Peyer's patch (tissue), 4 donors: Measurements from ENCODE around the gene KREMEN1. TPM values are rescaled to one million over a fixed set of nuclear protein-coding genes. Genes with fewer than 3 reads are reported as not detected.

Experiments used
- DNase-seq, 3 donors: peaks; one replicate each; pipeline ENCODE4 v3.0.0-alpha.2; 2017 to 2019
- H3K27ac ChIP-seq, 4 donors: fragments of 200-600 bp; sonication (generic); one replicate each; pipeline ENCODE4 v1.5.1; 2016 to 2019
- H3K27me3 ChIP-seq, 2 donors: fragments of 200-600 bp; sonication (generic); one replicate each; pipeline ENCODE4 v1.5.1; 2019
- H3K36me3 ChIP-seq, 3 donors: fragments of 200-600 bp; sonication (generic); one replicate each; pipeline ENCODE4 v1.5.1; 2016 to 2019
- H3K4me1 ChIP-seq, 4 donors: fragments of 200-600 bp; sonication (generic); one replicate each; pipeline ENCODE4 v1.5.1; 2016 to 2019
- H3K4me3 ChIP-seq, 4 donors: fragments of 200-600 bp; sonication (generic); 1 replicate in 3 of 4; 2 replicates in 1 of 4; pipeline ENCODE4 v1.5.1; 2016 to 2019; ENCODE audit warnings: mild to moderate bottlenecking in 1 of 4
- H3K9me3 ChIP-seq, 4 donors: fragments of 200-600 bp; sonication (generic); one replicate each; pipeline ENCODE4 v1.5.1; 2016 to 2019; ENCODE audit warnings: mild to moderate bottlenecking in 1 of 4
- CTCF ChIP-seq, 6 experiments: fragments of 450-650 bp in 4 of 6; fragments of 200-600 bp in 2 of 6; sonication (generic) in 1 of 6; IDR thresholded peaks; one replicate each; pipeline ENCODE4 v1.5.1; 2017 to 2019; ENCODE audit warnings: antibody characterized with exemption in 6 of 6, mild to moderate bottlenecking in 3 of 6, moderate library complexity in 1 of 6
- POLR2A ChIP-seq, 2 donors: fragments of 450-650 bp; IDR thresholded peaks; one replicate each; pipeline ENCODE4 v1.5.1; 2017; ENCODE audit warnings: antibody characterized with exemption in 2 of 2, mild to moderate bottlenecking in 2 of 2, moderate library complexity in 2 of 2
- total RNA-seq, 4 donors: library from RNA; depleted of rRNA; stranded (reverse); fragments of >200 nt; gene quantifications; one replicate each; pipeline ENCODE4 v1.1.0, GENCODE V29; 2016

The KREMEN1 gene
- total RNA-seq, 4 donors from 2014 or later, result 8.2 to 32.2 (median 16.1) TPM

GRCh38 chr22:29078036-29078868 lies 5.4 kb downstream of the KREMEN1 start:
- no peak overlapping the region for H3K4me3 ChIP-seq
- no peaks in the 10 kb centered on the region for H3K9me3 ChIP-seq
- peak overlapping the region in 2 of 4 donors; percentile 36 to 60 for H3K27ac ChIP-seq
- peaks cover 0 to 54% (median 6%) of the 10 kb centered on the region in 4 donors for H3K4me1 ChIP-seq
- no peaks in the 10 kb centered on the region for H3K27me3 ChIP-seq
- H3K36me3 ChIP-seq, result no peaks in the 10 kb centered on the region
- TF ChIP-seq CTCF (IDR thresholded peaks at IDR 0.05), result no peak
- no peak for TF ChIP-seq POLR2A (IDR thresholded peaks at IDR 0.05)
- no peak for DNase-seq

- Histone ChIP-seq H3K4me1 (peaks cover 0 to 50% (median under 1%) of the 10 kb centered on the region in 4 donors), H3K9me3 (no peaks in the 10 kb centered on the region), H3K27ac (peak overlapping the region in 2 of 4 donors; percentile 36 to 60), H3K4me3 (no peak overlapping the region), H3K27me3 (no peaks in the 10 kb centered on the region), H3K36me3 (no peaks in the 10 kb centered on the region)
- DNase-seq, result no peak
- TF ChIP-seq POLR2A (IDR thresholded peaks at IDR 0.05) (no peak), CTCF (IDR thresholded peaks at IDR 0.05) (no peak)
Measured at GRCh38 chr22:29078869-29079207, 6.0 kb downstream of the KREMEN1 start.

- Histone ChIP-seq H3K4me3 (no peak overlapping the region), H3K36me3 (no peaks in the 10 kb centered on the region), H3K4me1 (peaks cover 0 to 46% (median 0%) of the 10 kb centered on the region in 4 donors), H3K9me3 (no peaks in the 10 kb centered on the region), H3K27me3 (no peaks in the 10 kb centered on the region), H3K27ac (peak overlapping the region in 2 of 4 donors; percentile 36 to 60)
- DNase-seq, result peak in 1 of 3 donors; percentile 55
- no peak for TF ChIP-seq POLR2A (IDR thresholded peaks at IDR 0.05)
- TF ChIP-seq CTCF (IDR thresholded peaks at IDR 0.05), result no peak
Measured at GRCh38 chr22:29079218-29079901, 6.5 kb downstream of the KREMEN1 start.

GRCh38 chr22:29080106-29080975 lies 7.5 kb downstream of the KREMEN1 start:
- H3K27me3 ChIP-seq, result no peaks in the 10 kb centered on the region
- H3K4me1 ChIP-seq, result peaks cover 0 to 40% (median 0%) of the 10 kb centered on the region in 4 donors
- H3K4me3 ChIP-seq, result no peak overlapping the region
- DNase-seq, result no peak
- H3K27ac ChIP-seq, result no peak overlapping the region
- no peaks in the 10 kb centered on the region for H3K36me3 ChIP-seq
- no peaks in the 10 kb centered on the region for H3K9me3 ChIP-seq
- TF ChIP-seq CTCF (IDR thresholded peaks at IDR 0.05) (no peak), POLR2A (IDR thresholded peaks at IDR 0.05) (no peak)

- peak overlapping the region in 1 of 4 donors; percentile 5 for H3K27ac ChIP-seq
- H3K27me3 ChIP-seq, result no peaks in the 10 kb centered on the region
- TF ChIP-seq CTCF (IDR thresholded peaks at IDR 0.05), result no peak
- no peak for TF ChIP-seq POLR2A (IDR thresholded peaks at IDR 0.05)
- no peak overlapping the region for H3K4me3 ChIP-seq
- H3K4me1 ChIP-seq, result peaks cover 0 to 40% (median 0%) of the 10 kb centered on the region in 4 donors
- no peak for DNase-seq
- no peaks in the 10 kb centered on the region for H3K9me3 ChIP-seq
- H3K36me3 ChIP-seq, result no peaks in the 10 kb centered on the region
Measured at GRCh38 chr22:29081517-29082236, 8.8 kb downstream of the KREMEN1 start.
